ENCODE data around the gene TRIM44. TPM values are rescaled to one million over a fixed set of nuclear protein-coding genes. Genes with fewer than 3 reads are reported as not detected.

The TRIM44 gene
- total and polyA plus RNA-seq, 8 donors, result 5.1 to 65.3 (median 19.1) TPM

GRCh38 chr11:35688023-35688422 lies 25.4 kb downstream of the TRIM44 start:
- Histone ChIP-seq H3K36me3 (peaks cover 11 to 44% (median 33%) of the 10 kb centered on the region in 4 donors), H3K4me3 (no peak overlapping the region), H3K4me1 (peaks cover 3 to 26% (median 16%) of the 10 kb centered on the region in 4 donors), H3K27ac (no peak overlapping the region), H3K9me3 (no peaks in the 10 kb centered on the region), H3K27me3 (no peaks in the 10 kb centered on the region)
- intact Hi-C loops (cut with DNase I; ENCODE audit: low total_unique reads), result no loop called here
- no peak for DNase-seq
- TF ChIP-seq, protein P1, sequence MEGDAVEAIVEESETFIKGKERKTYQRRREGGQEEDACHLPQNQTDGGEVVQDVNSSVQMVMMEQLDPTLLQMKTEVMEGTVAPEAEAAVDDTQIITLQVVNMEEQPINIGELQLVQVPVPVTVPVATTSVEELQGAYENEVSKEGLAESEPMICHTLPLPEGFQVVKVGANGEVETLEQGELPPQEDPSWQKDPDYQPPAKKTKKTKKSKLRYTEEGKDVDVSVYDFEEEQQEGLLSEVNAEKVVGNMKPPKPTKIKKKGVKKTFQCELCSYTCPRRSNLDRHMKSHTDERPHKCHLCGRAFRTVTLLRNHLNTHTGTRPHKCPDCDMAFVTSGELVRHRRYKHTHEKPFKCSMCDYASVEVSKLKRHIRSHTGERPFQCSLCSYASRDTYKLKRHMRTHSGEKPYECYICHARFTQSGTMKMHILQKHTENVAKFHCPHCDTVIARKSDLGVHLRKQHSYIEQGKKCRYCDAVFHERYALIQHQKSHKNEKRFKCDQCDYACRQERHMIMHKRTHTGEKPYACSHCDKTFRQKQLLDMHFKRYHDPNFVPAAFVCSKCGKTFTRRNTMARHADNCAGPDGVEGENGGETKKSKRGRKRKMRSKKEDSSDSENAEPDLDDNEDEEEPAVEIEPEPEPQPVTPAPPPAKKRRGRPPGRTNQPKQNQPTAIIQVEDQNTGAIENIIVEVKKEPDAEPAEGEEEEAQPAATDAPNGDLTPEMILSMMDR (IDR thresholded peaks at IDR 0.05), result no peak
- no peak for TF ChIP-seq POLR2AphosphoS5 (IDR thresholded peaks at IDR 0.05)
- no peak for TF ChIP-seq POLR2A (IDR thresholded peaks at IDR 0.05)
- TF ChIP-seq EP300 (IDR thresholded peaks at IDR 0.05), result no peak

- Histone ChIP-seq H3K36me3 (peaks cover 11 to 44% (median 33%) of the 10 kb centered on the region in 4 donors), H3K27ac (no peak overlapping the region), H3K4me1 (peaks cover 0 to 16% (median 10%) of the 10 kb centered on the region in 4 donors), H3K4me3 (no peak overlapping the region), H3K9me3 (no peaks in the 10 kb centered on the region), H3K27me3 (no peaks in the 10 kb centered on the region)
- 43 to 66% (median 56%) methylated on average over 7 of the region's 7 CpGs for WGBS, 5 donors
- TF ChIP-seq POLR2AphosphoS5 (IDR thresholded peaks at IDR 0.05) (no peak), POLR2A (IDR thresholded peaks at IDR 0.05) (no peak), EP300 (IDR thresholded peaks at IDR 0.05) (no peak)
- TF ChIP-seq, protein P1 (IDR thresholded peaks at IDR 0.05), result no peak
- DNase-seq, result no peak
- intact Hi-C loops (cut with DNase I; ENCODE audit: low total_unique reads), result no loop called here
Measured at GRCh38 chr11:35689081-35689996, 26.8 kb downstream of the TRIM44 start.

DNA sequence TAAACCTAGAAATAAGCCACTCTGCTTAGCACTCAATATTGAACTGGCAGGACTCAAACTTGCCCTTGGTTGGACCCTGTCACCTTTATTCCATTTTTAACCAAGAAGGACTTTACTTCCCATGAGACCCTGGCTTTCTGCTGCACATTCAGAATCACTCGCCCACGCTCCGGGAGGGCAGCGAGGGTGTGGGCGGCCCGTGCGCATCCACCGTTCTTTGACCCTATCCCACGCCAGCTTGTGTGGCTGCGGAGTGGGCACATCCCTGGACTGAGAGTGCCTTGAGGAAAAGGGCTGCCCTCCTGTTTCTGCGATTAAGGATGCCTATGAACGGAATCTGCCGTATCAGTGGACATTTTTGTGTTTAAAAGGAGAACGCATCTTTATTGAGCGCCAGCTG lies 39.6 kb downstream of the TRIM44 start:
- Histone ChIP-seq H3K4me3 (no peak overlapping the region), H3K27me3 (no peaks in the 10 kb centered on the region), H3K4me1 (no peaks in the 10 kb centered on the region), H3K9me3 (no peaks in the 10 kb centered on the region), H3K27ac (no peak overlapping the region), H3K36me3 (peaks cover 0 to 11% (median 0%) of the 10 kb centered on the region in 4 donors)
- intact Hi-C loops (cut with DNase I; ENCODE audit: low total_unique reads), result no loop called here
- WGBS, 5 donors, result 91 to 99% (median 98%) methylated on average over 15 of the region's 15 CpGs
- TF ChIP-seq, protein P1 (IDR thresholded peaks at IDR 0.05), result no peak
- no peak for TF ChIP-seq EP300 (IDR thresholded peaks at IDR 0.05)
- DNase-seq, result no peak

DNA sequence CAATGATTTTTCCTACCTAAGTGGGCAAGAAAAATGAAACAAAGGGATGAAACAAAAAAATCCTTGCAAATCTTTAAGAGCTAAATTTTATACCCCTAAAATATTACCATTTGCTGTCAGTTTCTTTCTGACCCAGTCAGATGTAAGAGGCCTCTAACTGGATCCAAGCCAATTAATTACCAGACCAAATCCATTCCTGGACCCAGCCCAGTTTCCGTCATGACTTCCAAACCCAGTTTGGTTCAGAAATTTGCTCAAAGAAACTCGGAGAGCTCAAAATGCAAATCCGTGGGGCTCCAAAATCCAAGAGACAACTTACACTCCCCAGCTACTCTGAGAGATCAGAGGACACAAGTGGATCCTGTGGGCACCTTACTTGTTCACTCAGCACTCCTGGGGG lies 46.8 kb downstream of the TRIM44 start:
- Histone ChIP-seq H3K4me1 (no peaks in the 10 kb centered on the region), H3K27ac (no peak overlapping the region), H3K9me3 (no peaks in the 10 kb centered on the region), H3K36me3 (no peaks in the 10 kb centered on the region), H3K27me3 (no peaks in the 10 kb centered on the region), H3K4me3 (no peak overlapping the region)
- WGBS, 5 donors, result 47 to 84% (median 77%) methylated on average over 3 of the region's 3 CpGs
- TF ChIP-seq, protein P1 (IDR thresholded peaks at IDR 0.05), result no peak
- no peak for TF ChIP-seq EP300 (IDR thresholded peaks at IDR 0.05)
- TF ChIP-seq POLR2A (IDR thresholded peaks at IDR 0.05), result no peak
- no peak for TF ChIP-seq POLR2AphosphoS5 (IDR thresholded peaks at IDR 0.05)
- intact Hi-C loops (cut with DNase I; ENCODE audit: low total_unique reads), result no loop called here
- no peak for DNase-seq
